Inferior parietal cortex (tissue), 1 donor: ENCODE results near the gene SFXN1.

Experiments used
- DNase-seq: peaks from one replicate; pipeline ENCODE4 v3.0.0-alpha.2; 2016; ENCODE audit errors: extremely low spot score

SFXN1 gene

DNA sequence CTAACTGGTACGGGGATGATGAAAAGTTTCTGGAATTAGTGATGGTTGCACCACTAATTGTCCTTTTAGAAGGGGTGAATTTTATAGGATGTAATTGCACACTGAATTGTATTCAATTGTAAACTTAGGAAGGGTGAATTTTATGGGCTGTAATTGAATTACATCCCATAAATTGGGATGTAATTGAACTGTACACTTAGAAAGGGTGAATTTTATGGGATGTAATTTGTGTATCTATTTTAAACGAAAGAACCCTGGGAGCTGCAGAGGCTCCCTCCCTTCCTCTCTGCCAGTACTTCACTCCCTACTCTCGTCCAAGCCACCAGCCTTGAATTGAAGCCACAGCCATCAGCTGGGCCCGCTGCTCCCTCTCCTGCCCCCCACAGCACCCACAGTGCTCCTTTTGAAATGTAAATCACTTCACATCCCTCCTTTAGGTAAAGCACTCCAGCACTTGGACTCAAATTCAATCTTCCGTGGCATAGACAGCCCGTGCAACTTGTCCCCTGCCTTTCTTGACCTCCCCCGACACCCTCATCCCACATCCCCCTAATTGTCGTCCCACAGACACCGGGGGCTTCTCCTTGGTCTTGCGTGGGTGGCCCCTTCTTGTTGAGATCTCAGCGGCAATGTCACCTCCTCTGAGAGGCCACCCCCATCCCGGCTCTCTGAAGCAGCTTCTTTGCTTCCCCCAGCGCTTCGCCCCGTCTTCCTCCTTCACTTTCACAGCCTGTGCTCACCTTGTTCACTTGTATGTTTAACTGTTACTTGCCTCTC is 95.3 kb downstream of the SFXN1 start:
- DNase-seq: no peak

DNA sequence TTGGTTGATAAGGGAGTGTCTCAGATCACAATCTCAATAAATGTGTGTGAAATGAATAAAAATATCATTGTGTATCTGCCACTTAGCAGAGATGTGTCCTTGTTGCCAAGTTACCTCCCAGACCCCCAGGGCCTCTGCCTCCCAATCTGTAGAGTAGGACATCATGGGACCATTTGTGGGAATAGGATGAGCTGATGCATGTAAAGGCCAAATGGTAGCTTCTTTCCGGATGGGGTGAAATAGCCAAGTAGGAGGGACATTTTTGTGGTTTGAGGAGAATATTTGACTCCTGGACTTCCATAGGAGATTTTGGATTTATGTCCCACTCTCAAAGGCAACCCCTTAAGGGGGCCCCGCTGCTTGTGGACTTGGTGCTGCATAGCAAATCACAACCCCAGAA is 96.9 kb downstream of the SFXN1 start:
- no peak for DNase-seq

DNA sequence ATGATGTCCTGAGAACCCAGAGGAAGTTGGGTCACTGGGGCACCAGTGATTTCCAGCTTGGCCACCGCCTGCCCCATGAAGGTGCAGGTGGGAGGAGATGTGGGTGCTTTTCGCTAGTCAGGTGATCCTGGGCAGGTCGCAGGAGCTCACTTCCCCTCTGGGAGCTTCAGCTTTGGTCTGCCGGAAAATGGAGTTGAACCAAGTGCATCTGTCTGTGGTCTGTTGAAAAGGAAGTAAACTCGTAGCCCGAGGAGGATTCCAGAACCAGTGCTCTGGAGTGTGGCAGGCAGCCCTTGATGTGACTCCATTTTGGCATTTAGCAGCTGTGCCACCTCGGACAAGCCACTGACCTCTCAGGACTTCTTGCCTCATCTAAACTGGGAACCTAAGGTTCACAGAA is 97.7 kb downstream of the SFXN1 start:
- DNase-seq: no peak

- DNase-seq: no peak
These were observed 98.2 kb downstream of the SFXN1 start for GRCh38 chr5:175576591-175576990.
